Peyer's patch (tissue), 4 donors: ENCODE data around the gene BRCC3. TPM values are rescaled to one million over a fixed set of nuclear protein-coding genes. Genes with fewer than 3 reads are reported as not detected.
A peak's percentile ranks its signal among the peaks of the same experiment; 100 is the strongest.

Experiments
- DNase-seq, 3 donors: peaks; one replicate each; pipeline ENCODE4 v3.0.0-alpha.2; 2017 to 2019
- H3K27ac ChIP-seq, 4 donors: fragments of 200-600 bp; sonication (generic); one replicate each; pipeline ENCODE4 v1.5.1; 2016 to 2019
- H3K27me3 ChIP-seq, 2 donors: fragments of 200-600 bp; sonication (generic); one replicate each; pipeline ENCODE4 v1.5.1; 2019
- H3K36me3 ChIP-seq, 3 donors: fragments of 200-600 bp; sonication (generic); one replicate each; pipeline ENCODE4 v1.5.1; 2016 to 2019
- H3K4me1 ChIP-seq, 4 donors: fragments of 200-600 bp; sonication (generic); one replicate each; pipeline ENCODE4 v1.5.1; 2016 to 2019
- H3K4me3 ChIP-seq, 4 donors: fragments of 200-600 bp; sonication (generic); 1 replicate in 3 of 4; 2 replicates in 1 of 4; pipeline ENCODE4 v1.5.1; 2016 to 2019; ENCODE audit warnings: mild to moderate bottlenecking in 1 of 4
- H3K9me3 ChIP-seq, 4 donors: fragments of 200-600 bp; sonication (generic); one replicate each; pipeline ENCODE4 v1.5.1; 2016 to 2019; ENCODE audit warnings: mild to moderate bottlenecking in 1 of 4
- POLR2A ChIP-seq, 2 donors: fragments of 450-650 bp; IDR thresholded peaks; one replicate each; pipeline ENCODE4 v1.5.1; 2017; ENCODE audit warnings: antibody characterized with exemption in 2 of 2, mild to moderate bottlenecking in 2 of 2, moderate library complexity in 2 of 2
- total RNA-seq, 4 donors: library from RNA; depleted of rRNA; stranded (reverse); fragments of >200 nt; gene quantifications; one replicate each; pipeline ENCODE4 v1.1.0, GENCODE V29; 2016
- TF ChIP-seq, protein P1 (sequence below), 6 experiments: fragments of 450-650 bp in 4 of 6; fragments of 200-600 bp in 2 of 6; sonication (generic) in 1 of 6; IDR thresholded peaks; one replicate each; pipeline ENCODE4 v1.5.1; 2017 to 2019; ENCODE audit warnings: antibody characterized with exemption in 6 of 6, mild to moderate bottlenecking in 3 of 6, moderate library complexity in 1 of 6

BRCC3 gene
- total RNA-seq, result 10 to 100 TPM; 14.7 to 24.8 (median 18.6) TPM

GRCh38 chrX:155070975-155071693 is at the start of gene BRCC3, which contains the start of the genes CMC4 and MTCP1:
Gene BRCC3 (plus strand): TSS chrX:155071508. CDS start chrX:155071528, 20 bp downstream.
Gene CMC4 (minus strand): TSS chrX:155071136. CDS start chrX:155064023, 7,113 bp downstream.
Gene MTCP1 (minus strand): TSS chrX:155071136. CDS start chrX:155066010, 5,126 bp downstream.
- Histone ChIP-seq H3K36me3 (peaks cover 0 to 5% (median 0%) of the 10 kb centered on the region in 3 donors), H3K4me3 (peak within 1 kb of the TSS; percentile 54 to 77 (median 61)), H3K4me1 (peaks cover 0 to 7% (median 0%) of the 10 kb centered on the region in 4 donors), H3K27me3 (no peaks in the 10 kb centered on the region), H3K9me3 (no peaks in the 10 kb centered on the region), H3K27ac (peak within 1 kb of the TSS; percentile 80 to 92 (median 84))
- DNase-seq, result peak; percentile 74 to 90 (median 87)
- TF ChIP-seq, protein P1, sequence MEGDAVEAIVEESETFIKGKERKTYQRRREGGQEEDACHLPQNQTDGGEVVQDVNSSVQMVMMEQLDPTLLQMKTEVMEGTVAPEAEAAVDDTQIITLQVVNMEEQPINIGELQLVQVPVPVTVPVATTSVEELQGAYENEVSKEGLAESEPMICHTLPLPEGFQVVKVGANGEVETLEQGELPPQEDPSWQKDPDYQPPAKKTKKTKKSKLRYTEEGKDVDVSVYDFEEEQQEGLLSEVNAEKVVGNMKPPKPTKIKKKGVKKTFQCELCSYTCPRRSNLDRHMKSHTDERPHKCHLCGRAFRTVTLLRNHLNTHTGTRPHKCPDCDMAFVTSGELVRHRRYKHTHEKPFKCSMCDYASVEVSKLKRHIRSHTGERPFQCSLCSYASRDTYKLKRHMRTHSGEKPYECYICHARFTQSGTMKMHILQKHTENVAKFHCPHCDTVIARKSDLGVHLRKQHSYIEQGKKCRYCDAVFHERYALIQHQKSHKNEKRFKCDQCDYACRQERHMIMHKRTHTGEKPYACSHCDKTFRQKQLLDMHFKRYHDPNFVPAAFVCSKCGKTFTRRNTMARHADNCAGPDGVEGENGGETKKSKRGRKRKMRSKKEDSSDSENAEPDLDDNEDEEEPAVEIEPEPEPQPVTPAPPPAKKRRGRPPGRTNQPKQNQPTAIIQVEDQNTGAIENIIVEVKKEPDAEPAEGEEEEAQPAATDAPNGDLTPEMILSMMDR (IDR thresholded peaks at IDR 0.05), result peak in 1 of 6 experiments; percentile 7
- peak; percentile 47 to 60 for TF ChIP-seq POLR2A (IDR thresholded peaks at IDR 0.05)

- no peak for DNase-seq
- no peak within 1 kb of the TSS for H3K4me3 ChIP-seq
- no peaks in the 10 kb centered on the region for H3K27me3 ChIP-seq
- H3K4me1 ChIP-seq, result no peaks in the 10 kb centered on the region
- no peaks in the 10 kb centered on the region for H3K9me3 ChIP-seq
- H3K36me3 ChIP-seq, result no peaks in the 10 kb centered on the region
- H3K27ac ChIP-seq, result no peak within 1 kb of the TSS
- TF ChIP-seq, protein P1 (IDR thresholded peaks at IDR 0.05), result no peak
- no peak for TF ChIP-seq POLR2A (IDR thresholded peaks at IDR 0.05)
These were observed 48.7 kb upstream of the BRCC3 start, which contains the start of gene F8 for GRCh38 chrX:155022585-155022984. Gene F8 (minus strand): TSS chrX:155022723. CDS start chrX:155022552, 171 bp downstream.

- TF ChIP-seq POLR2A (IDR thresholded peaks at IDR 0.05), result no peak
- TF ChIP-seq, protein P1 (IDR thresholded peaks at IDR 0.05), result no peak
These were observed 47.1 kb upstream of the BRCC3 start for GRCh38 chrX:155023907-155024833.

GRCh38 chrX:155026420-155026726 is 44.9 kb upstream of the BRCC3 start:
- Histone ChIP-seq H3K4me1 (peaks cover 0 to 9% (median 0%) of the 10 kb centered on the region in 4 donors), H3K4me3 (peak overlapping the region; percentile 55 to 73 (median 64)), H3K36me3 (no peaks in the 10 kb centered on the region), H3K27me3 (no peaks in the 10 kb centered on the region), H3K27ac (peak overlapping the region; percentile 90 to 99 (median 97)), H3K9me3 (no peaks in the 10 kb centered on the region)
- no peak for TF ChIP-seq POLR2A (IDR thresholded peaks at IDR 0.05)
- TF ChIP-seq, protein P1 (IDR thresholded peaks at IDR 0.05), result no peak
- no peak for DNase-seq

More at GRCh38 chrX:155023907-155024833, 47.1 kb upstream of the BRCC3 start:
- H3K27ac ChIP-seq, result no peak overlapping the region
- H3K27me3 ChIP-seq, result no peaks in the 10 kb centered on the region
- peaks cover 0 to 8% (median 0%) of the 10 kb centered on the region in 4 donors for H3K4me1 ChIP-seq
- H3K36me3 ChIP-seq, result no peaks in the 10 kb centered on the region
- no peak for DNase-seq
- H3K4me3 ChIP-seq, result no peak overlapping the region
- H3K9me3 ChIP-seq, result no peaks in the 10 kb centered on the region

DNA sequence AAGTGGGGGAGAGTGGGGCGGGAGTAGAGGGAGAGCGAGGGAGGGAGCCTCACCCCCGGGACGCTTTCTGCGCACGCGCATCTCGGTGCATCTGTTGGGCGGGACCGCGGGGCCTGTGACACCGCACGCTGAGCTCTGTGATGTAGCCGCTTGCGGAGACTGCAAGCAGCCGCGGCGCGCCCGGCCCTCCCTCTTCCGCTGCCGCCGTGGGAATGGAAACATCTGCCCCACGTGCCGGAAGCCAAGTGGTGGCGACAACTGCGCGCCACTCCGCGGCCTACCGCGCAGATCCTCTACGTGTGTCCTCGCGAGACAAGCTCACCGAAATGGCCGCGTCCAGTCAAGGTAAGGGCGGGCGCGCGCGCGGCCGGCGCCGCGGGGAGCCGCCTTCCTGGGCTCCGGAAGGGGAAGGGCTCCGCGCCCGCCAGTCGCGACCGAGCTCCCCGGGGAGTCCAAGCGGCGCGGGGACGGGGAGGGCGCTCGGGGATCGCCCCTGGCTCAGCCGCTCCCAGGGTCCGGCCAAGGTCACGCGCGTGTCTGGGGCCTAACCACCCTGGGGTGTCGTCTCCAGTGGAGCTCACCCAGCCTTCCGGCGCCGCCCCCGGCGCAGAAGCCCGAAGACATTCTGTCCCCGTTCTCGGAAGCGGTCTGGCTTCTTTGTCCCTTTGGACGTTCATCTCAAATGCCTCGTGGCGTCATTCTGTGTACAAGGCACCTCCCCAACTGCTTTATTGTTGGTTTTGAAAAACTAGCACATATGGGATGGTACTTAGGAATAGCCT is 44.4 kb upstream of the BRCC3 start, which contains the start of gene FUNDC2:
Gene FUNDC2 (plus strand): TSS at position 118 of the 782 bp plus-strand sequence. CDS start 95 bp downstream, at position 213.
- peaks cover 0 to 9% (median 0%) of the 10 kb centered on the region in 4 donors for H3K4me1 ChIP-seq
- peak; percentile 88 to 97 (median 91) for DNase-seq
- TF ChIP-seq, protein P1 (IDR thresholded peaks at IDR 0.05), result no peak
- TF ChIP-seq POLR2A (IDR thresholded peaks at IDR 0.05), result peak; percentile 47 to 63
- no peaks in the 10 kb centered on the region for H3K9me3 ChIP-seq
- no peaks in the 10 kb centered on the region for H3K27me3 ChIP-seq
- H3K4me3 ChIP-seq, result peak within 1 kb of the TSS; percentile 55 to 73 (median 64)
- H3K36me3 ChIP-seq, result no peaks in the 10 kb centered on the region
- peak within 1 kb of the TSS; percentile 90 to 99 (median 97) for H3K27ac ChIP-seq
